Tibial nerve (tissue), 4 donors: ENCODE data around the gene FJX1. TPM values are rescaled to one million over a fixed set of nuclear protein-coding genes. Genes with fewer than 3 reads are reported as not detected.

ENCODE experiments used
- DNase-seq, 2 donors: peaks; one replicate each; pipeline ENCODE4 v3.0.0-alpha.2; 2019; ENCODE audit warnings: low spot score in 2 of 2
- H3K27ac ChIP-seq, 4 donors: fragments of 200-600 bp; sonication (generic) in 3 of 4; one replicate each; pipeline ENCODE4 v1.5.1; 2017 to 2019; ENCODE audit warnings: mild to moderate bottlenecking in 1 of 4
- H3K27me3 ChIP-seq, 2 donors: fragments of 200-600 bp; sonication (generic) in 1 of 2; one replicate each; pipeline versions ENCODE4 v1.5.1 to v1.6.0; 2017 to 2019
- H3K36me3 ChIP-seq, 3 donors: fragments of 200-600 bp; sonication (generic); one replicate each; pipeline ENCODE4 v1.5.1; 2018 to 2019
- H3K4me1 ChIP-seq, 4 donors: fragments of 200-600 bp; sonication (generic) in 3 of 4; one replicate each; pipeline ENCODE4 v1.5.1; 2017 to 2019
- H3K4me3 ChIP-seq, 4 donors: fragments of 200-600 bp; sonication (generic) in 3 of 4; one replicate each; pipeline ENCODE4 v1.5.1; 2017 to 2019; ENCODE audit warnings: mild to moderate bottlenecking in 1 of 4, moderate library complexity in 1 of 4
- H3K9me3 ChIP-seq, 4 donors: fragments of 200-600 bp; sonication (generic) in 3 of 4; one replicate each; pipeline ENCODE4 v1.5.1; 2017 to 2019
- EP300 ChIP-seq, 2 donors: sonication (generic); formaldehyde crosslinking; IDR thresholded peaks; one replicate each; pipeline ENCODE4 v1.6.1; 2017; ENCODE audit warnings: antibody characterized with exemption in 2 of 2, mild to moderate bottlenecking in 1 of 2
- POLR2A ChIP-seq, 2 donors: fragments of 450-650 bp; IDR thresholded peaks; one replicate each; pipeline ENCODE4 v1.6.1; 2017; ENCODE audit warnings: antibody characterized with exemption in 2 of 2, mild to moderate bottlenecking in 2 of 2, moderate library complexity in 2 of 2
- WGBS, 2 donors: methylation state at CpG; one replicate each; pipeline ENCODE4 v1.1.5; 2018; 5-methylcytosine and 5-hydroxymethylcytosine counted together
- total RNA-seq, 4 donors: library from RNA; depleted of rRNA; stranded (reverse); fragments of >200 nt; gene quantifications; one replicate each; pipeline ENCODE4 v1.1.0, GENCODE V29; 2016
- TF ChIP-seq, protein P1 (sequence below), 5 experiments: fragments of 200-600 bp in 3 of 5; fragments of 450-650 bp in 2 of 5; sonication (generic) in 3 of 5; IDR thresholded peaks; one replicate each; pipeline ENCODE4 v1.5.1; 2016 to 2019; ENCODE audit warnings: antibody characterized with exemption in 5 of 5, mild to moderate bottlenecking in 3 of 5, moderate library complexity in 2 of 5

FJX1 gene
- 1 to 10 TPM; 1.5 to 7.2 (median 4.9) TPM for total RNA-seq

DNA sequence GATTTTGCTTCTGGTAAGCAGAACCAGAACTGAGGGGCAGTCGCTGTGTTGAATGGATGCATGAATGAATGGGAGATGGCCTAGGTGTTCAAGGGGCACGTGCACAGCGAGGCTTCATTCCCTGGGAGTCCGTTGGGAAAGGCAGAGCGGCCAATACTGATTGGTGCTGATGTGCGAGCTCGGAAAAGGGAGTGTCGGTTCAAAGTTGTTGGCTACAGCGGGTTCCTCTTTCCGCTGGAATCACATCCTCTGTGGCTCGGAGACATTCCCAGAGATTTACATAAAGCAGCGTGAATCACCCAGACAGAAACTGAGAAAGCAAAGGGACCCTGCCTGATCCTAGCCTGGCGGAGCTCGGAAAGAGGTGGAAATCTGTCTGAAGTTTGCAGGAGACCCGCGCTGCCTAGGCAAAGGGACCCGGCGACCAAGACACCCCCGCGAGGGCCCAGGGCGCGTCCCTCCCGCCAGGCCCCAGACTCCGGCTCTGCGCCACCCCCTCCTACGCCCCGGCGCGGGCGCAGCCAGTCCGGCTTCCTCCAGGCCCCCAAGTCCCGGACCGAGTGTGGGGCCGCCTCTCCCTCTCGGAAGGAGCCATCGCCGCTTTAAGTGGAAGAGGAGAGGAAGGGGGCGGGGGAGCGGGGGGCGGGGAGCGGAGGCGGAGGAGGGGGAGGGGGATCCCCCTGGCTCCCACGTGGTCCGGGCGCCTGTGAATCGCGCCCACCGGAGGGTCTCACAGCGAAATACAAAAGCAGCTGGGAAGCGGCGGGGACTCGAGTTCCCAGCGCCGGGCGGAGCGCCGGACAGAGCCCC lies at the start of gene FJX1:
Gene FJX1, plus strand, starts transcription at position 774 of the 810 bp plus-strand sequence. CDS start 177 bp downstream, outside the sequence.
- Histone ChIP-seq H3K27ac (peak within 1 kb of the TSS in 3 of 4 donors; percentile 57 to 85 (median 66)), H3K36me3 (no peaks in the 10 kb centered on the region), H3K27me3 (peaks cover 0 to 6% of the 10 kb centered on the region in 2 donors), H3K9me3 (no peaks in the 10 kb centered on the region), H3K4me1 (peaks cover 0 to 42% (median 21%) of the 10 kb centered on the region in 4 donors), H3K4me3 (peak within 1 kb of the TSS; percentile 54 to 85 (median 68))
- 1 to 2% methylated on average over 26 to 37 of the region's 57 CpGs for WGBS, 2 donors
- DNase-seq = peak in 1 of 2 donors; percentile 32
- TF ChIP-seq POLR2A (IDR thresholded peaks at IDR 0.05) (no peak), EP300 (IDR thresholded peaks at IDR 0.05) (no peak)
- TF ChIP-seq, protein P1, sequence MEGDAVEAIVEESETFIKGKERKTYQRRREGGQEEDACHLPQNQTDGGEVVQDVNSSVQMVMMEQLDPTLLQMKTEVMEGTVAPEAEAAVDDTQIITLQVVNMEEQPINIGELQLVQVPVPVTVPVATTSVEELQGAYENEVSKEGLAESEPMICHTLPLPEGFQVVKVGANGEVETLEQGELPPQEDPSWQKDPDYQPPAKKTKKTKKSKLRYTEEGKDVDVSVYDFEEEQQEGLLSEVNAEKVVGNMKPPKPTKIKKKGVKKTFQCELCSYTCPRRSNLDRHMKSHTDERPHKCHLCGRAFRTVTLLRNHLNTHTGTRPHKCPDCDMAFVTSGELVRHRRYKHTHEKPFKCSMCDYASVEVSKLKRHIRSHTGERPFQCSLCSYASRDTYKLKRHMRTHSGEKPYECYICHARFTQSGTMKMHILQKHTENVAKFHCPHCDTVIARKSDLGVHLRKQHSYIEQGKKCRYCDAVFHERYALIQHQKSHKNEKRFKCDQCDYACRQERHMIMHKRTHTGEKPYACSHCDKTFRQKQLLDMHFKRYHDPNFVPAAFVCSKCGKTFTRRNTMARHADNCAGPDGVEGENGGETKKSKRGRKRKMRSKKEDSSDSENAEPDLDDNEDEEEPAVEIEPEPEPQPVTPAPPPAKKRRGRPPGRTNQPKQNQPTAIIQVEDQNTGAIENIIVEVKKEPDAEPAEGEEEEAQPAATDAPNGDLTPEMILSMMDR (IDR thresholded peaks at IDR 0.05) = no peak

DNA sequence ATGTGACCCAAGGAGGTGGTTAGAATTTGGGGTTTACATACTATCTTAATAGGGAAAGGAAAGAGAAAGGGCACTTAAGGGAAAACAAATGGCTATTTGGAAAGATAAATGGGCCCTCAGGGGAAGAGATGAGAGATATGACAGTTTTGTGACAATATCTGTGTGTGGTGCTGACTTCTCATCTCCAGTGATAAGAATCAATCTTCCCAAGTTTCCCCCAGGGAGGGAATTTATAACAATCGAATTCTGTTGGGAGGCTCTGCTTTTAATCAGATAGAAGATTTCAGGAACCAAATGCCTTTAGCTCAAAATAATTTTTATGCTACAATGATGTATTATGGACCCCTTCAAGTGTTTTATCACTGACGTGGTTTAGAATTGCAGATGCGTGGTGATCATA lies 46.6 kb upstream of the FJX1 start:
- Histone ChIP-seq H3K9me3 (peaks cover 0 to 15% (median 0%) of the 10 kb centered on the region in 4 donors), H3K27me3 (no peaks in the 10 kb centered on the region), H3K4me1 (no peaks in the 10 kb centered on the region), H3K36me3 (no peaks in the 10 kb centered on the region), H3K27ac (no peak overlapping the region), H3K4me3 (no peak overlapping the region)
- WGBS, 2 donors = 60 to 70% methylated on average over 3 of the region's 3 CpGs
- TF ChIP-seq EP300 (IDR thresholded peaks at IDR 0.05) (no peak), POLR2A (IDR thresholded peaks at IDR 0.05) (no peak)
- TF ChIP-seq, protein P1 (IDR thresholded peaks at IDR 0.05) = no peak
- DNase-seq = no peak

GRCh38 chr11:35579557-35580396 lies 38.5 kb upstream of the FJX1 start:
- 53 to 63% methylated on average over 7 of the region's 7 CpGs for WGBS, 2 donors
- Histone ChIP-seq H3K36me3 (no peaks in the 10 kb centered on the region), H3K4me3 (no peak overlapping the region), H3K27me3 (no peaks in the 10 kb centered on the region), H3K27ac (peak overlapping the region in 1 of 4 donors; percentile 34), H3K9me3 (no peaks in the 10 kb centered on the region), H3K4me1 (peaks cover 0 to 25% (median 0%) of the 10 kb centered on the region in 4 donors)
- TF ChIP-seq, protein P1 (IDR thresholded peaks at IDR 0.05) = no peak
- TF ChIP-seq EP300 (IDR thresholded peaks at IDR 0.05) = peak in 1 of 2 donors; percentile 90
- DNase-seq = peak in 1 of 2 donors; percentile 44

DNA sequence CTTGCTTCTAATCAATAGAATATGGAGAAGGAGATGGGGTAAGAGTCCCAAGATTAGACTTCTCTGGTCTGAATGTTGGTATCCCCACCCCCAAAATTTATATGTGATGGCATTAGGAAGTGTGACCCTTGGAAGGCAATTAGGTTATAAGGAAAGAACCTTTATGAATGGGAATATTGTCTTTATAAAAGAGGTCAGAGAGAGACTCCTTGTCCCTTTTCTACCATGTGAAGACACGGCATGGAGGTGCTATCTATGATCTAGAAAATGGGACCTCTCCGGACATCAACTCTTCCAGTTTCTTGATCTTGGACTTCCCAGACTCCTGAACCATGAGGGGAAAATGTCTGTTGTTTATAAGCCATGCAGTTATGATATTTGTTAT lies 37.9 kb upstream of the FJX1 start:
- 82% methylated on average over 2 of the region's 2 CpGs for WGBS, 2 donors
- DNase-seq = no peak
- Histone ChIP-seq H3K27ac (no peak overlapping the region), H3K9me3 (no peaks in the 10 kb centered on the region), H3K36me3 (no peaks in the 10 kb centered on the region), H3K4me1 (peaks cover 0 to 25% (median 0%) of the 10 kb centered on the region in 4 donors), H3K4me3 (no peak overlapping the region), H3K27me3 (no peaks in the 10 kb centered on the region)
- TF ChIP-seq, protein P1 (IDR thresholded peaks at IDR 0.05) = no peak
- TF ChIP-seq POLR2A (IDR thresholded peaks at IDR 0.05) = no peak
- TF ChIP-seq EP300 (IDR thresholded peaks at IDR 0.05) = no peak
